Sigmoid colon (tissue), 7 donors: ENCODE measurements around the gene SORCS2. TPM values are rescaled to one million over a fixed set of nuclear protein-coding genes. Genes with fewer than 3 reads are reported as not detected.
A peak's percentile ranks its signal among the peaks of the same experiment; 100 is the strongest.

Source experiments
- DNase-seq: peaks from one replicate; pipeline ENCODE4 v3.0.0-alpha.2; 2019
- H3K27ac ChIP-seq, 4 donors: fragments of 200-600 bp; sonication (generic); one replicate each; pipeline ENCODE4 v1.5.1; 2016 to 2019; ENCODE audit warnings: mild to moderate bottlenecking in 1 of 4
- H3K27me3 ChIP-seq, 3 donors: fragments of 200-600 bp; sonication (generic); one replicate each; pipeline ENCODE4 v1.5.1; 2019; ENCODE audit warnings: mild to moderate bottlenecking in 1 of 3
- H3K36me3 ChIP-seq, 4 donors: fragments of 200-600 bp; sonication (generic); one replicate each; pipeline ENCODE4 v1.5.1; 2016 to 2019
- H3K4me1 ChIP-seq, 4 donors: fragments of 200-600 bp; sonication (generic); one replicate each; pipeline ENCODE4 v1.5.1; 2017 to 2019
- H3K4me3 ChIP-seq, 4 donors: fragments of 200-600 bp; sonication (generic); one replicate each; pipeline ENCODE4 v1.5.1; 2017 to 2019; ENCODE audit warnings: mild to moderate bottlenecking in 2 of 4, moderate library complexity in 1 of 4
- H3K9me3 ChIP-seq, 4 donors: fragments of 200-600 bp in 3 of 4; sonication (generic) in 3 of 4; one replicate each; pipeline versions ENCODE4 v1.5.1 to v1.6.1; 2013 to 2019
- CTCF ChIP-seq, 4 experiments: fragments of 450-650 bp in 3 of 4; fragments of 200-600 bp in 1 of 4; IDR thresholded peaks; one replicate each; pipeline ENCODE4 v1.5.1; 2016 to 2019; ENCODE audit warnings: antibody characterized with exemption in 4 of 4, mild to moderate bottlenecking in 3 of 4, moderate library complexity in 2 of 4
- EP300 ChIP-seq, 4 donors: sonication (generic); formaldehyde crosslinking; IDR thresholded peaks; one replicate each; pipeline ENCODE4 v1.6.1; 2017; ENCODE audit warnings: antibody characterized with exemption in 4 of 4
- POLR2A ChIP-seq, 2 donors: fragments of 450-650 bp; IDR thresholded peaks; one replicate each; pipeline ENCODE4 v1.6.1; 2016; ENCODE audit warnings: antibody characterized with exemption in 2 of 2, mild to moderate bottlenecking in 2 of 2, moderate library complexity in 2 of 2
- POLR2AphosphoS5 ChIP-seq, 4 donors: sonication (generic); formaldehyde crosslinking; IDR thresholded peaks; one replicate each; pipeline ENCODE4 v1.6.1; 2017; ENCODE audit warnings: antibody characterized with exemption in 4 of 4
- WGBS, 2 donors: extraction: QIAGEN DNeasy Blood & Tissue Kit; methylation state at CpG; one replicate each; pipeline ENCODE4 v1.1.7; 2013; 5-methylcytosine and 5-hydroxymethylcytosine counted together
- intact Hi-C: fragments of 100-400 bp; cut with DNase I; formaldehyde crosslinking; loops from one replicate; pipeline ENCODE4 v1.15.1; 2023
- polyA plus RNA-seq, 3 donors: library from polyadenylated mRNA; stranded (reverse); fragments of 200-250 nt; gene quantifications; one replicate each; pipeline ENCODE4 v1.2.3, GENCODE V29; 2013
- total RNA-seq, 4 donors: library from RNA; depleted of rRNA; stranded (reverse); fragments of >200 nt; gene quantifications; one replicate each; pipeline ENCODE4 v1.1.0, GENCODE V29; 2016
- donor health status: healthy with polysubstance abuse.
- donor health status: Bipolar disorder and iron deficiency.
- donor health status: healthy.

The SORCS2 gene
- total and polyA plus RNA-seq, 7 donors: 1.8 to 6.4 (median 3.9) TPM; not detected in 2

DNA sequence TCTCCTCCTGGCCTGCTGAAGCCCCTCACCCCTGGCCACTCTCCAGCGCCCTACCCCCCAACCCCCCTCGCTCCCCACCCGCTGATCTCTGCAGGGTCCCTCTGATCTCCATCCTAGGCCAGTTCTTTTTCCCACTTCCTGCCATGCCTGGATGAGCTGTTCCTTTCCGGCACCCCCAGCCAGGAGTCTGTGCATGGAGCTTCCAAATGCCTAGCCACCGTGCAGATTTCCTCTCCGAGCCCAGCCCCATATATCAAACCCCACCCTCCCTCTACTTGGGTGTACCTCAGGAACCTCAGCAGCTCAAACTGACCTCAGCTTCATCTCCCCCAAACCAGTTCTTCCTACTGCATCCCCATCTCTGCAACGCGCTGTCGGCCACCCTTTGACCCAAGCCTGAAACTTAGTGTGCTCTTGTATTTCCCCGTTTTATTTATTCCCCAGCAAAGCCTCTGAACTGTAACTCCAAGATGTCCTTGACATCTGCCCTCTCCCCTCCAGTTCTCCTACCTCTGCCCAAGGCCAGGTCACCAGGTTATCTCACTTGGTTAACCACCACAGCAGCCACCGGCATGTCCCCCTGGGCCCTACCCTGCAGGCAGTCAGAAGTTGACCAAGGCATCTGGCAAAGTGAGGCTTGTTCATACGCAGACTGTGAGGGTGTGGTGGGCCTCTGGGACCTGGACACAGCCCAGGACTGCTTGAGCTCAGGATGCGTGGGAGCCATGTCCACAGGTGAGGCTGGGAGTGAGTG, 437.3 kb downstream of the SORCS2 start:
- Histone ChIP-seq H3K27ac (peak overlapping the region in 1 of 4 donors; percentile 51), H3K27me3 (peaks cover 0 to 3% (median 0%) of the 10 kb centered on the region in 3 donors), H3K9me3 (no peaks in the 10 kb centered on the region), H3K36me3 (no peaks in the 10 kb centered on the region), H3K4me3 (no peak overlapping the region), H3K4me1 (peaks cover 0 to 21% (median 16%) of the 10 kb centered on the region in 4 donors)
- no peak for DNase-seq
- intact Hi-C loops: no loop called here
- WGBS, 2 donors: 77 to 89% methylated on average over 13 of the region's 13 CpGs
- TF ChIP-seq EP300 (IDR thresholded peaks at IDR 0.05): no peak
- no peak for TF ChIP-seq POLR2A (IDR thresholded peaks at IDR 0.05)
- no peak for TF ChIP-seq CTCF (IDR thresholded peaks at IDR 0.05)
- no peak for TF ChIP-seq POLR2AphosphoS5 (IDR thresholded peaks at IDR 0.05)

GRCh38 chr4:7630568-7631287, 438.4 kb downstream of the SORCS2 start:
- intact Hi-C loops: no loop called here
- TF ChIP-seq POLR2AphosphoS5 (IDR thresholded peaks at IDR 0.05) (no peak), POLR2A (IDR thresholded peaks at IDR 0.05) (no peak), EP300 (IDR thresholded peaks at IDR 0.05) (no peak), CTCF (IDR thresholded peaks at IDR 0.05) (no peak)
- 69 to 70% methylated on average over 17 of the region's 17 CpGs for WGBS, 2 donors
- H3K4me3 ChIP-seq: peak overlapping the region in 1 of 4 donors; percentile 16
- no peaks in the 10 kb centered on the region for H3K36me3 ChIP-seq
- no peak for DNase-seq
- peak overlapping the region in 3 of 4 donors; percentile 49 to 59 (median 51) for H3K27ac ChIP-seq
- no peaks in the 10 kb centered on the region for H3K9me3 ChIP-seq
- H3K4me1 ChIP-seq: peaks cover 0 to 17% (median 16%) of the 10 kb centered on the region in 4 donors
- peaks cover 0 to 7% (median 0%) of the 10 kb centered on the region in 3 donors for H3K27me3 ChIP-seq

GRCh38 chr4:7631288-7632014, 439.1 kb downstream of the SORCS2 start:
- Histone ChIP-seq H3K4me1 (peaks cover 0 to 17% (median 16%) of the 10 kb centered on the region in 4 donors), H3K36me3 (no peaks in the 10 kb centered on the region), H3K9me3 (no peaks in the 10 kb centered on the region), H3K27me3 (peaks cover 0 to 7% (median 3%) of the 10 kb centered on the region in 3 donors), H3K4me3 (peak overlapping the region in 1 of 4 donors; percentile 16), H3K27ac (peak overlapping the region in 3 of 4 donors; percentile 49 to 59 (median 51))
- 50 to 54% methylated on average over 10 of the region's 10 CpGs for WGBS, 2 donors
- TF ChIP-seq EP300 (IDR thresholded peaks at IDR 0.05) (no peak), POLR2A (IDR thresholded peaks at IDR 0.05) (no peak), CTCF (IDR thresholded peaks at IDR 0.05) (no peak)
- intact Hi-C loops: no loop called here
- no peak for DNase-seq

- no peak overlapping the region for H3K4me3 ChIP-seq
- 75 to 81% methylated on average over 12 of the region's 12 CpGs for WGBS, 2 donors
- H3K9me3 ChIP-seq: no peaks in the 10 kb centered on the region
- H3K36me3 ChIP-seq: no peaks in the 10 kb centered on the region
- H3K27me3 ChIP-seq: peaks cover 0 to 7% (median 5%) of the 10 kb centered on the region in 3 donors
- TF ChIP-seq POLR2AphosphoS5 (IDR thresholded peaks at IDR 0.05) (no peak), CTCF (IDR thresholded peaks at IDR 0.05) (no peak), EP300 (IDR thresholded peaks at IDR 0.05) (no peak), POLR2A (IDR thresholded peaks at IDR 0.05) (no peak)
- intact Hi-C loops: no loop called here
- H3K4me1 ChIP-seq: peaks cover 0 to 17% (median 16%) of the 10 kb centered on the region in 4 donors
- no peak for DNase-seq
- H3K27ac ChIP-seq: no peak overlapping the region
Observed at GRCh38 chr4:7632341-7632740, 440.0 kb downstream of the SORCS2 start.
